C4-2B (cell line): ENCODE results near the gene RNPS1.
A peak's percentile ranks its signal among the peaks of the same experiment; 100 is the strongest.

Source experiments
- H3K27ac ChIP-seq: fragments of 450-650 bp; 2 replicates; pipeline ENCODE4 v1.5.1; 2017
- ZFX ChIP-seq: fragments of 450-650 bp; IDR thresholded peaks from 2 replicates; pipeline ENCODE4 v1.6.1; 2017
- TF ChIP-seq, protein P1 (sequence below): fragments of 450-650 bp; conservative IDR thresholded peaks from 2 replicates; pipeline ENCODE4 v1.5.1; 2017; ENCODE audit warnings: mild to moderate bottlenecking

RNPS1 gene

GRCh38 chr16:2232094-2232990 lies 35.6 kb downstream of the RNPS1 start:
- no peak overlapping the region for H3K27ac ChIP-seq
- TF ChIP-seq ZFX, result no peak
- TF ChIP-seq, protein P1, sequence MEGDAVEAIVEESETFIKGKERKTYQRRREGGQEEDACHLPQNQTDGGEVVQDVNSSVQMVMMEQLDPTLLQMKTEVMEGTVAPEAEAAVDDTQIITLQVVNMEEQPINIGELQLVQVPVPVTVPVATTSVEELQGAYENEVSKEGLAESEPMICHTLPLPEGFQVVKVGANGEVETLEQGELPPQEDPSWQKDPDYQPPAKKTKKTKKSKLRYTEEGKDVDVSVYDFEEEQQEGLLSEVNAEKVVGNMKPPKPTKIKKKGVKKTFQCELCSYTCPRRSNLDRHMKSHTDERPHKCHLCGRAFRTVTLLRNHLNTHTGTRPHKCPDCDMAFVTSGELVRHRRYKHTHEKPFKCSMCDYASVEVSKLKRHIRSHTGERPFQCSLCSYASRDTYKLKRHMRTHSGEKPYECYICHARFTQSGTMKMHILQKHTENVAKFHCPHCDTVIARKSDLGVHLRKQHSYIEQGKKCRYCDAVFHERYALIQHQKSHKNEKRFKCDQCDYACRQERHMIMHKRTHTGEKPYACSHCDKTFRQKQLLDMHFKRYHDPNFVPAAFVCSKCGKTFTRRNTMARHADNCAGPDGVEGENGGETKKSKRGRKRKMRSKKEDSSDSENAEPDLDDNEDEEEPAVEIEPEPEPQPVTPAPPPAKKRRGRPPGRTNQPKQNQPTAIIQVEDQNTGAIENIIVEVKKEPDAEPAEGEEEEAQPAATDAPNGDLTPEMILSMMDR, result no peak

- TF ChIP-seq, protein P1, result no peak
- no peak for TF ChIP-seq ZFX
These were observed 36.7 kb downstream of the RNPS1 start for GRCh38 chr16:2231016-2231931.

DNA sequence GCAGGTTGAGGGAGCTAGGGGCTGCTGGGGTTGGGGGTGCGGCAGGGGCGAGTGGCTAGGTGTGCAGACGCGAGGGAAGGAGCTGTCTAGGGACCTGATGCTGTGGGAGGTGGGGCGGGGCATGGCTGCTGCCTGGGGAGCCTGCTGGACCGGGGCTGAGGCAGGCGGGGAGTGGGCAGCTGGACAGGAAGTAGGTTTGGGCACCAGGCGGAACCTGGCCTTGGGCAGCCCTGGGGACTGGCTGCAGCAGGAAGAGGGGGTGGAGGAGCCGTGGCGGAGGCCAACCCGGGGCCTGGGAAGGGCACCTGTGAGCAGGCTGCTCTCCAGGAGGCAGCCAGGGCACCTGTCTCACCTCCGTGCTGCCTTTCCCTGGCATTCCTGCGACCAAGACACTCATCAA lies 37.5 kb downstream of the RNPS1 start:
- TF ChIP-seq, protein P1, result no peak
- TF ChIP-seq ZFX, result no peak
- no peak overlapping the region for H3K27ac ChIP-seq

More at GRCh38 chr16:2231016-2231931, 36.7 kb downstream of the RNPS1 start:
- H3K27ac ChIP-seq, result no peak overlapping the region

DNA sequence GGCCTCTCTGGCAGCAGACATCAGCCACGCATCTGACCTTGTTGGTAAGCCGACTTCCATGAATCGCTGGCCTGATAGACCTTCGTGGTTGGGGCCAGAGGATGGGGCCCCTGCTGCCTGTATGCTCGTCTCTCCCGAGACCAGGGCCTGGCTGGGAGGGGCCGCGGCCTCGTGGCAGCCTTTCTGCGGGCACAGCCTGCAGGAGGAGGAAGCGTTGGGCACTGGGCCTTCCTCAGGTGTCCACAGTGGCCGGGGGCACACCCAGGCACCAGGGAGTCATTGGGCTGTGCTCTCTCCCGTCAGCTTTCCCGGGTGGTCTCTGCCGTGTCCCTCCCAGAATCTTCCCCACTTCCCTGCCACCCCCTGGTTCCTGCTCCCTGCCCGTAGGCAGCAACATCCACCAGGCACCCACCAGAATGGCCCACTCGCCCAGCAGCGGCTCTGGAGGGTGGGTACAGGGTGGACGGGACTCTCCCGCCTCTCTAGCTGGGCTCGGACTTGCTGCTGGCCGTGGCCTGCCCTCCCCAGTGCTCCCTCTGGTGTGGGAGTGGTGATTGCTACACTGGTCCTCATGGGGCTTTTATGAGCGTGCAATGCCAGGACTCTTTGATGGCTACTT lies 38.2 kb downstream of the RNPS1 start:
- peak overlapping the region; percentile 93 for H3K27ac ChIP-seq
- TF ChIP-seq, protein P1, result no peak
- TF ChIP-seq ZFX, result no peak

GRCh38 chr16:2229091-2229490 lies 38.8 kb downstream of the RNPS1 start:
- peak overlapping the region; percentile 93 for H3K27ac ChIP-seq
- TF ChIP-seq ZFX, result no peak
- TF ChIP-seq, protein P1, result no peak

GRCh38 chr16:2228161-2228824 lies 39.6 kb downstream of the RNPS1 start:
- TF ChIP-seq, protein P1, result no peak
- no peak for TF ChIP-seq ZFX
- H3K27ac ChIP-seq, result peak overlapping the region; percentile 93
